Measurements from ENCODE around the gene CDKL1.
A peak's percentile ranks its signal among the peaks of the same experiment; 100 is the strongest.
"Not testable (repeated sequence)": the region's sequence is repeated elsewhere in the genome, so short reads cannot be mapped to it uniquely, and the experiment has no call there.

The CDKL1 gene

DNA sequence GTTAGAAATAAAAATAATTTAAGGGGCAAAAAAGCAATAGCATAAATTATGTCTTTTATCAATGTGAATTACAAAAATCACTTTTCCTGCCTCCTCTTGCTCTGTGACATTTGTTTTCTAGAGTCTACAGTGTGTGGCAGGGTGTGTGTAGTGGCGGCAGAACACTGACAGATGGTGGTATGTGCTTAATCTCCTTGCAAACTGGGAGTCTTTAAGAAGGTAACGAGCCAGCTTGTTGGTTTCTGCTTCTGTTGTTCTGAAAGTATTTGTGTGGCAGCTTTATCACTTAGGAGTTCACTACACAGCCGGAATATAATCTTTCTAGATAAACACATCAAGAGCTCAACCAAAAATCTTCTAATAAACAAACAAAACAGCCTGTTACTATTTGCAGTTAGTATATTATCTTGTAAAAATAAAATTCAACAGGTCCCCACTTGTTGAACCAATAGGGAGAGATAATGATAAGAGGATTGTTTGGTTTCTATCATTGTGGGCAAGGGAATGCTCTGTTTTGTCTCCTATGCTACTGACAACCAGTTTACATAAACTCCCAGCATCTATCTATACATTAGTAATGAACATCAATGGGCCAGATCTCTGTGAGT lies 13.0 kb downstream of the CDKL1 start:
- DNase-seq = no peak

DNA sequence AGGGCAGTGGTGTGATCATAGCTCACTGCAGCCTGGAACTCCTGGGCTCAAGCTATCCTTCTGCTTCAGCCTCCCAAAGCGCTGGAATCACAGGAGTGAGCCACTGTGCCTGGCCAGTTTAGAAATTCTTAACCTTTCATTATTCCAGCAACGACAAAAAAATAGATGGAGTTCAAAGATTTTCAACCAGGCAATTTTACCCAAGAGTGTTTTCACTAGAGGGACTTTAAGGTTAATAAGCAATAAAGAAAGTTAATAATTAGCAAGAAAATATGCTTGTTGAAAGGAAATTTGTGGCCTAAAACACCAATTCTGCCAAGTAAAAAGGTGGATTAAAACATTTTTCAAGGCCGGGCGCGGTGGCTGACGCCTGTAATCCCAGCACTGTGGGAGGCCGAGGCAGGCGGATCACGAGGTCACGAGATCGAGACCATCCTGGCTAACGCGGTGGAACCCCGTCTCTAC lies 14.8 kb downstream of the CDKL1 start:
- DNase-seq = no peak

DNA sequence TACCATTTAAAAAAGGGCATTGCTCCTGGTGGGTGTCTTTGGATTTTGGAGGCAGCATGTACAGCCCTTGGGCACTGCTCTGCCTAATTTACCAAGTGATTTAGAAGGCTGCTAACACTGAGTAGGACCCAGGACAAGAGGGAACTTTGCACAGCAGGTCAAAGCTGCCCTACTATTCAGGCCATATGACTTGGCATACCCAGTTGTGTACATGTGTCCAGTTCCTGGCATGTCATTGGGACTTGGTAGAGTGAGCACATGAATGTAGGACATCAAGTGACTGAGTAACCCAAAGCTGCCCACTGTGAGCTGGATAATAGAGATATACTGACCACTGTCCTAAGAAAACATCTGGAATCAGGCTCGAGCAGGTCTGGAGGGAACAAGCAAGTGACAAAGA lies 15.7 kb downstream of the CDKL1 start:
- no peak for DNase-seq

DNA sequence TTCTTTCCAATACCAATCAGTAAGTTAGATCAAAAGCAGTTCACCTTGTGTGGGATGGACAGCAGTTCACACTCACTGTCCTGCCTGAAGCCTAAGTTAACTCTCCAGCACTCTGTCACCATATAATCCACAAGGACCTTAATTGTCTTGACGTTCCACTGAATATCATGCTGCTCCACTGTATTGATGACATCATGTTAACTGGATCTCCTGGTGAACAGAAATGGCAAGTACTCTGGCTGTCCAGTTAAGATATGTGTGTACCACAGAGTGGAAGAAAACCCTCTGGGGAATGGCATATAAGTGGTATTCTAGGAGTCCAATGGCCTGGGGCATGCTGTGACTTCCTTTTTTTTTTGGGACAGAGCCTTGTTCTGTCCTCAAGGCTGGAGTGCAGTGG lies 16.2 kb downstream of the CDKL1 start:
- no peak for DNase-seq

DNA sequence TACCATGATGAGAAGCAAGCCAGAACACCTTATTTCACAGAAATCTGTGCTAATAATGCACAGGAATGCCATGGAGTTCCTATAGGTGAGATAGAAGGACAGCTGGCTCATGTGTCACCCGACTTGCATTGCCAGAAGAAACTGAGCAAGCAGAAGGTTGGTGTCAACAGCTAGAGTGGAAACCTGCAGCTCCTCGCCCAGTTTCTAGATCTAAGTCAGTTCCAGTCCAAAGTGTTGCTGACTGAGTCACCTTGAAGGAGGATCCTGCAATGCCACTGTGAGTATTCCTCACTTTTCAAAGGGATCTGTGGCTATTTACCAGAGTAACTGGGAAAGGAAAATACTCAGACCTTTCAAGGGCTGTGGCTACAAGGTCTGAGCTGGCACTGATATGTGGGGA lies 17.1 kb downstream of the CDKL1 start:
- no peak for DNase-seq

DNA sequence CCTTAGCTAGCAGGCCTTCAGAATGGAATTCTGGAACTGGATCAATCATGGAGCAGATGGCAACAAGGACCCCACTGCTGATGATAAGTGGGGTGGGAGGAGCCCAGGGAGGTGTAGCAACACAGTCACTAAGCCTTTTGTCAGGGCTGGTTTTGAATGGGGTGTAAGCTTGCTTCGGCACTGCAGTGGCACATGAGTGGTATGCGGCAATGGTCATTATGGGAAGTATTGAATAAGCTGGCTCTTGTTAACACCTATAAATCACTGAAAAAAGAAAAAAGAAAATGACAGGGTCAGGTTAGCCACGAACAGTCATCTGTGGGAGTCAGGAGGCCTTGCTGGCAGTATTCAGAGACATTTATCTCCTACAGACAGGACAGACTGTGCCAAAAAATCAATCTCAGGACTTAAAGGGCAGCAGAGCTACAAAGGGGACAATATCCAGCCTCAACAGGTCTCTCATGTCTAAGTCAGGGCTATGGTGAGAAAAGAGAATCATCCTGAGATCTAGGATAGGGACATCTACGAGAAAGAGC lies 19.1 kb downstream of the CDKL1 start:
- no peak for DNase-seq

DNA sequence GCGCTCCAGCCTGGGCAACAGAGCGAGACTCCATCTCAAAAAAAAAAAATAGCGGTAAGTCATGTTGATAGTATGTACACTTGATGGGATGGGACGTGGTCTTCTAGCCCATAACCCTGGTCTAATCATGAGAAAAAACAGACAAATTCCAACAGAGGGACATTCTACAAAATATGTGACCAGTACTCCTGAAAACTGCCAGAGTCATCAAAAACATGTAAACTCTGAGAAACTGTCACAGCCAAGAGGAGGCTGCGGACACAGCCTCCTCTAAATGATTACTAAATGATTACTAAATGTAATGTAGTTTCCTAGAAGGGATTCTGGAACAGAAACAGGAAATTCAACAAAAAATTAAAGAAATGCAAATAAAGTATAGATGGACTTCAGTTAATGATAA lies 20.9 kb downstream of the CDKL1 start:
- no peak for DNase-seq

DNA sequence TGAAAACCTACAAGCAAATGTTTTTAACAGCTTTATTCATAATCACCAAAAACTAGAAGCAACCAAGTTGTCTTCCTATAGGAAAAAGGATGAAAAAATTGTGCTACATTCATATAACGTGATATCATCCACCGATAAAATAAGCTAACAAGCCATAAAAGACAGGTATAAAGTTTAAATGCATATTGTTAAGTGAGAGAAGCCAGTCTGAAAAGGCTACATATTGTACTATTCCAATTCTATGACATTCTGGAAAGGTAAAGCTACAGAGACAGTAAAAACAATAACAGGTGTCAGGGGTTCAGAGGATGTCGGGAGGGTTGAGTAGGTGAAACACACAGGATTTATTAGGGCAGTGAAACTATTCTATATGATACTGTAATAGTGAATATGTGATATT lies 22.7 kb downstream of the CDKL1 start:
- DNase-seq = no peak

DNA sequence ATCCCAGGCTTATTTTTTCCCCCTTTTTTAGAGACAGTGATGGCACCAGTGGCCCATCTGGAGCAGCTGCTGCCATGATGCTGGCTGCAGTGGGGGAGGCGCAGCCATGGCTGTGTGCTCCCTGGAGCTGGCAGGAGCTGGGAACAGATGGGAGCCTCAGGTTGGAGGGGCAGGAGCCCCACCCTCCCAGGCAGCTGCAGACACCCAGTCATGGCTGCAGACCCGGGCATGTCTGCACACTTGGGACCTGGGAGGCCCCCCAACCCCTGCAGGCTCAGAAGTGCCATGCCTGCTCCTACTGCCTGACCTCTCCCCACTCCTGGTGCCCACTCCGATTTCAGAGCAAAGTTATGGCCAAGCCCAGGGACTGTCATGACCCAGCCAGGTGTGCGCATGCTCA lies 25.1 kb downstream of the CDKL1 start:
- DNase-seq = no peak

DNA sequence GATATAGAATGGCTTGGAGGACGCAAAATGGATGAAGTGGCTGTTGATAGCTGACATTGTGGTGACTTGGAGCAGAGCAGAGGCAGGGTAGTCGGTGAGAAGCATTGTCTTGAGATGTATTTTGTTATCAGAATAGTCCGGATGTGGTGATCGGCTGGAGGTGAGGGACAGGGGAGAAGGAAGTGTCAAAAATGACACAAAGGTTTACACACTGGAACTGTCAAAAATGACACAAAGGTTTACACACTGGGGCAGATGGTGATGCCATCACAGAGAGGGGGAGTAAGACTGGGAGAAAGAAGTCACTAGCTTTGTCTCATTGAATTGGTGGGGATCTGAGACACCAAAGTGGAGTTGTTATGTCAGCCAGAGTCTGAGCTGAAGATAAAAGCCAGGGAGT lies 30.1 kb downstream of the CDKL1 start:
- DNase-seq = no peak

DNA sequence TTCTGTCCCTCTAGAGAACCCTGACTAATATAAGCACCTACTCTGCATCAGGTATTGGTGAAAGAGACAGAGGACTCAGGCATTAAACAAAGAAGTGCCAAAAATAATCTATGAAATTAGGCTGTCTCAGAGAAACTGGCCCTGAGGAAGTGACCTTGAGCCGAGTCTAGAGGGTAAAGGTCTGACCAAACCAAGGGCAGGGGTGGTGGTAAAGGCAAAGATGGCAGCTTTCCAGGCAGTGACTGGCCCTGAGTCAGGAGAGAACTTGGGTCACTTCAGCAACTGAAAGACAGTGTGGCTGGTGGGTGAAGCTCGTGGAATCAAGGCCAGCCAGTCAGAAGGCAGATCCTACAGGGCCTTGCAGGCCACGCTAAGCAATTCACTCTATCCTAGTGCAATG lies 30.6 kb downstream of the CDKL1 start:
- no peak for DNase-seq

DNA sequence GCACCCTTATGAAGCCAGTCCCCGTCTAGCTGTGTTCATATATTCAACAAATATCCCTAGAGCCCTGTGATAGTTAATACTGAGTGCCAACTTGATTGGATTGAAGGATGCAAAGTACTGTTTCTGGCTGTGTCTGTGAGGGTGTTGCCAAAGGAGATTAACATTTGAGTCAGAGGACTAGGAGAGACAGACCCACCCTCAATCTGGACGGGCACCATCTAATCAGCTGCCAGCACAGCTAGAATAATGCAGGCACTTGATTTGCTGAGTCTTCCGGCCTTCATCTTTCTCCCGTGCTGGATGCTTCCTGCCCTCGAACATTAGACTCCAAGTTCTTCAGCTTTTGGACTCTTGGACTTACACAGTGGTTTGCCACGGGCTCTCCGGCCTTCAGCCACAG lies 31.1 kb downstream of the CDKL1 start:
- not testable (repeated sequence) for DNase-seq

DNA sequence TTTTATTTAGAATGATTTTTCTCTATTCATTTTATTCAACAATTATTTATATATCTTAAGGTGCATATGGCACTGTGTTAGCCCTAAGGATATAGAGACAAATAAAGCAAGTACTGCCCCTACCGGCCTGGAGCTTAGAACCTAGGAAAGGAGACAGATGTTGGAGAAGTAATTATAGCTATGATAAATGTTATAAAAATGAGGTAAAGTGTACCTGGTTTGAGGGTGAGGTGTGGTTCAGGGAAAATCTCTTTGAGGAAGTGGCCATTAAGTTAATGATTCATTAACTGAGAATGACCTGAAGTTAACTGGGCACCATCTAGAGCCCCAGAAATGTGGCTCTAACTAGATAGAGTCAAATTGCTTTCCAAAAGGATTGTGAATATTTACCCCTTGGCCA lies 31.9 kb downstream of the CDKL1 start:
- DNase-seq = no peak

DNA sequence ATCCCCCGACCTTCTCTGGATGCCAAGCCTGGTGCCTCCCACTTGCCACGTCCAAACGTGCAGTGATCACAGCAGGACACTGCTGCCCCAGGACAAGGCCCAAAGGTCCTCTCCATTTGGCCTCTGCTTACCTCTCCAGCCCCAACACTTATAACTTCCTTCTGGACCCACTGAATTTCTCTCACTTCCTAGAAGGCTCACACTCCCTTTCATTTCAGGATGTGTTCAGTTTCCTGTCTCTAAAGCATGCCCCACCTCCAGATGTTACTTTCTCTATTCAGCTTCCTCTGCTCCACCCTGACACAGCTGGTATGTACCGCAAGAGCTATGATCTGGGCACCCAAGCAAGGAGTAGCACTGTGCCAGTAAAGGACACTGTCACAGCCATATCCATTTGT lies 33.0 kb downstream of the CDKL1 start:
- peak; percentile 11 for DNase-seq

DNA sequence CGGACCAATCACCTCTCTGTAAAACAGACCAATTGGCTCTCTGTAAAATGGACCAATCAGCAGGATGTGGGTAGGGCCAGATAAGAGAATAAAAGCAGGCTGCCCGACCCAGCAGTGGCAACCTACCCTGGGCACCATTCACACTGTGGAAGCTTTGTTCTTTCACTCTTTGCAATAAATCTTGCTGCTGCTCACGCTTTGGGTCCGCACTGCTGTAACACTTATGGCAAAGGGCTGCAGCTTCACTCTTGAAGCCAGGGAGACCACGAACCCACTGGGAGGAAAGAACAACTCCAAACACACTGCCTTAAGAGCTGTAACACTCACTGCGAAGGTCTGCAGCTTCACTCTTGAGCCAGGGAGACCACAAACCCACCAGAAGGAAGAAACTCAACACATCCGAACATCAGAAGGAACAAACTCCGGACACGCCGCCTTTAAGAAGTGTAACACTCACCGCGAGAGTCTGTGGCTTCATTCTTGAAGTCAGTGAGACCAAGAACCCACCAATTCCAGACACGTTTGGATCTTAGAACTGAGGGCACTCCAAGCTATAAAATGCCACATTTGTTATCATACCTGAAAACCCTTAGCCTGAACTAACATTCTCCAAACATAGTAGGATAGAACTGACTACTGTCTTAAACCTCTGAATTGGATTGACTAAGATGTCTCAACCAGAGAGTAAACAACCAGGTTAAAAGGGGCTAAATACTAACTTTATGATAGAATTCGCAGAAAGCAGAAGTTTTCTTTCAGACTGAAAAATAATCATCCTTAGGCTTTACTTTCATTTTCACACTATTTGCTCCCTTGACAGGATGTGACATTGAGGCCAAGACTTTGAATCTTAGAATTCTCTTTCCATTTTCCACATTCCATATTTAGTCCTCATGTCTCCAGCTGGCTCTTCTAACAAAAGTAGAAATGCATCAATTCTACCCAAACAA lies 33.6 kb downstream of the CDKL1 start:
- DNase-seq = peak; percentile 3

DNA sequence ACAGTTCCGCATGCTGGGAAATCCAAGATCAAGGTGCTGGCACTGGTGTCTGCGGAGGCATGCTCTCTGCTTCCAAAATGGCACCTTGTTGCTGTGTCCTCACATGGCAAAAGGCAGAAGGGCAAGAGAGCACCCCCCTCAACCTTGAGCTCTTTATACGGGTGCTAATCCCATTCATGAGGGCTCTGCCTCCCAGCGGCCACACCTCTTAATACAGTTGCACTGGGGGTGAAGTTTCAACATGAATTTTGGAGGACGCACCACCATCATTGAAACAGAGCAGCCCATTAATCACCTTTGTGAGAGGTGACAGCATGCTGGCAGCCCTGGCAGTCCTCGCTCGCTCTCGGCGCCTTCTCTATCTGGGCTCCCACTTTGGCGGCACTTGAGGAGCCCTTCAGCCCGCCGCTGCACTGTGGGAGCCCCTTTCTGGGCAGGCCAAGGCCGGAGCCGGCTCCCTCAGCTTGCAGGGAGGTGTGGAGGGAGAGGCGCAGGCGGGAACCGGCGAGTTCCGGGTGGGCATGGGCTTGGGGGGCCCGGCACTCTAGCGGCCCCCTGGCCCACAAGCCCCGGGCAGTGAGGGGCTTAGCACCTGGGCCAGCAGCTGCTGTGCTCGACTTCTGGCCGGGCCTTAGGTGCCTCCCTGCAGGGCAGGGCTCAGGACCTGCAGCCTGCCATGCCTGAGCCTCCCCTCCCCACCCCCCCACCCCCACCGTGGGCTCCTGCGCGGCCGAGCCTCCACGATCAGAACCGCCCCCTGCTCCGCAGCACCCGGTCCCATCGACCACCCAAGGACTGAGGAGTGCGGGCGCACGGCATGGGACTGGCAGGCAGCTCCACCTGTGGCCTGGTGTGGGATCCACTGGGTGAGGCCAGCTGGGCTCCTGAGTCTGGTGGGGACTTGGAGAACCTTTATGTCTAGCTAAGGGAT lies 34.9 kb downstream of the CDKL1 start:
- DNase-seq = not testable (repeated sequence)

DNA sequence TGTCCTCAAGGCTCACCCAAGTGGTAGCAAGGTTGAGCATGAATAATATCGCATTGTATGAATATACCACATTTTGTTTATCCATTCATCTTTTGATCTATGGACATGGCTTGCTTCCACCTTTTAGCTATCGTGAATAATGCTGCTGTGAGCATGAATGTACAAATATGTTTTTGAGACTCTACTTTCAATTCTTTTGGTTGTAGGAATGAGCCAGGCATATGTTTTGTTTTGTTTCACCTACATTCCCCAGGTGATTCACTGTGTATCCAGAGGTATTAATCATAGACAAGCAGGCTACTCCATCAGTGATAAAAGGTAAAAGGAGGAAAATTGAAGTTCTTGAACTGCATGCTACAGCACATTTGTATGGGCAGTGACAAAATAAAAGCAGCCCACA lies 35.8 kb downstream of the CDKL1 start:
- DNase-seq = no peak

DNA sequence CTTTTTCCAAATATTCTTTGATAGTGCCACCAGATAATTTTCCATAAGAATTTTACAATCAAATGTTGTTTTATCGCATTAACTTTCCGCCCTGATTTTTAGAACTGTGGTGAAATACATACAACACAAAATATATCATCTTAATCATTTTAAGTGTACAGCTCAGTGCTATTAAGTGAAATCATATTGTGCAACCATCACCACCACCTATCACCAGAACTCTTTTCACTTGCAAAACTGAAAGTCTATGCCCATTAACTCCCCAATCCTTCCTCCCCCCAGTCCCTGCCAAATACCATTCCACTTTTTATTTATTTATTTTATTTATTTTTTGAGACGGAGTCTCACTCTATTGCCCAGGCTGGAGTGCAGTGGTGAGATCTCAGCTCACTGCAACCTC lies 36.6 kb downstream of the CDKL1 start:
- no peak for DNase-seq

DNA sequence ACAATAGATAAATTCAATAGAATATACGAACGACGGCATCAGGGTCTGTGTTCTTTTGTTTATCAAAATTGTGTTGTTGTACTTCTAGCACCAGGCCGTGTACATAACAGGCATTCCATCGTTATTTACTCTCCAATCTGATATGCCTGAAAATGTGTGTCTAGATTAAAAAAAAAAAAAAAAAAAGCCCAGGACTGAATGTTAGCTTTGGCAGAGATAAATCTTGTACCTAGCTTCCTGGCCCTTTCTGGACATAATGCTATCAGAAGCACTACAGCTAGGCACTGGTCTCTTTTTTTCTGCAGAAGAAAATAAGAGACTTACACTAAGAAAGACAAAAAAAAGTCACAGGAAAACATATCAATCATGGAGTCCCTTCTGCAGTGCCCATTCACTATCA lies 37.0 kb downstream of the CDKL1 start:
- no peak for DNase-seq

DNA sequence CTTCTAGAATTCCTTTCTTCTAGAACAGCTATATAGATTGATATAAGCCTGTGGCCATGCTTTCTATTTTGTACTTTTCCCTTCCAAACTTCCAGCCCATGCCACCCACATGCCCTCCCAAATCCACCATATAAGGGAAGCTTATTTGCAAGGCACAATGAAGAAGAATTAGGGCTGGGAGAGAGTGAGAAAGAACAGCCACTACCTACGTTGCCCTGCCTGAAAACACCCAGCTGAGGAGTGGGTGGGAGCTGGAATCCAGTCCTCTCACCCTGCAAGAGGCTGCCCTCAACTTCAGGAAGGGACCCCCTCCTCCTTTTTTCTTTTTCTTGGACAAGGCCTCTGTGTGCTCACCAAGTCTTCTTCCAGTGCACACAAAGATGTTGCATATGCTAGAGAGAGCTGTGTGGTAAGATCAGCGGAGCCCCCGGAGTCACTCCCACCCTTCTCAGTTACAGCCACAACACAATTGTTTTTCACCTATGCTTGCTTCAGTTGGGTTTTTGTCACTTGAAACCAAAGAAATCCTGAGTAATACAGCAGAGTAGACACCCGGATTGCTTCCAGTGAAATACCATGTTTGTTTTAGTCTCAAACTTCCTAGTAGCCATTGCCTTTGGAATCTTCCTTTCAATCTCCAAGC lies 38.8 kb downstream of the CDKL1 start:
- no peak for DNase-seq

DNA sequence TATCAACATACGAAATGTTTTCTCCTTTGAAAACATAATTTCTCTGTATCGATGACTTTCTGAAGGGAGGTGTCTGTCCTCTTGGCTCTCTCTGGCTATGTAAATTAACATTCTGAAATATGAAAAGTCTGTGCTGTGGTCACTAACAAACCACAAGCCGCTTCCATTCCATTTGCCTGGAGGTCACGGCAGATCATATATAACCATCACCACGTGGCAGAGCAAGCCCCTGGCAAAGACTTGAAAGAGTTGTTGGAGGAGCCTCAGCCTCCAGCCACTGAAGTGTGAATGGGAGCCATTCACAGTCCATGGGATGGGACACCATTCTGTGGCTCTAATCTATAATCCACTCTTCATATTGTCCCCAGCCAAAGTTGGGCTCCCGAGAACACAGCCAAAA lies 39.6 kb downstream of the CDKL1 start:
- DNase-seq = no peak

DNA sequence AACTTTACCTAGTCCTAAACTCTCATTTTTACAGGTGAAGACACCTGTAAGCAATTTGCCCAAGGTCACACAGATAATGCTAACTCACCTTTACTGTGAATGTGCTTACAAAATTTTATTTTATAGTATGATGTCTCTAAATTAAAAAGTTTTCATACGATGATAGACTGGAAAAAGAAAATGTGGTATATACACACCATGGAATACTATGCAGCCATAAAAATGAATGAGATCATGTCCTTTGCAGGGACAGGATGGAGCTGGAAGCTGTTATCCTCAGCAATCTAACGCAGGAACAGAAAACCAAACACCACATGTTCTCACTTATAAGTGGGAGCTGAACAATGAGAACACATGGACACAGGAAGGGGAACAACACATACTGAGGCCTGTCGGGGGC lies 40.4 kb downstream of the CDKL1 start:
- not testable (repeated sequence) for DNase-seq

DNA sequence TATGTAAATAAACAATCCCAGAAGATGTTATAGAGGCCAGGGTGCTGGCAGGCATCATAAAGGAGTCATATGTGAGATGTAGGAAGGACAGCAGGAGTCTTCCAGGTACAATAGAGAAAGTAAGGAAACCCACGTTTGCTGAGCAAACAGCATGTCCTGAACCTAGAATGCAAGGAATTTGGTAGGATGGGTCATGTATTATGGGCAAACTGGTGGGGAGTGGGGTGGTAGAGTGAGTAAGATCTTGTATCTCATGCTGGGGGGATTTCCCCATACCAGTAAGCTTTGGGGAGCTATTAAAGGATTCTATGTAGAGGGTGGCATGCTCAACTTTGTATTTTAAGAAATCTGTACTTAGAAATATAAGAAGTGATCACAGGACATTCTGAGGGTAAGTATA lies 41.0 kb downstream of the CDKL1 start:
- DNase-seq = no peak
